ENCODE measurements around the gene LRRC10.

The LRRC10 gene

GRCh38 chr12:69580074-69580473 is 30.6 kb downstream of the LRRC10 start (continued):
- no peak for TF ChIP-seq ZNF585B (tag by site-specific recombination; IDR thresholded peaks at IDR 0.05)

DNA sequence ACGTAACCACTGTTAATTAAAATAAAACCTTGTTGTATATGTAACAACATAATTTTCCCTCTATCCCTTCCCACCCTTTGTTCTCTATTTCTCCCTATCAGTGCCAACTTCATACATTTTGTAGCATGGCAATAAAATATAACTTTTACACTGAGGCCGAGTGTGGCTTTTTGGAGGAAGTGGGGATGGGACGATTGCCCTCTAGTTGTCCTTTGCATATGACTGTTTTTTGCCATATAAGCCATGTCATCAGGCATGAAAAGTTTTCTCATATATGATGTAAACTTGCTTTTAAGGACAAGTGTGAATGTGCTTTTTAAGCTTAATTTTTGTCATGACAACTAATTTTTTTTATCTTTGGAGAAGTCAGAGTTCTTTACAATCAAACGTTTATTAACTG is 31.7 kb downstream of the LRRC10 start:
- Histone ChIP-seq H3K36me3 (ENCODE audit: control insufficient read depth in 2 of 2, insufficient read depth in 1 of 2, low read length in 2 of 2) (peaks cover 8 to 23% of the 10 kb centered on the region in 2 experiments; a peak in 2 of 3 replicates), H3K4me1 (ENCODE audit: control insufficient read depth, insufficient read depth, low read length) (no peaks in the 10 kb centered on the region), H3K27ac (ENCODE audit: extremely low read depth, low read depth, low read length) (no peak overlapping the region), H3K4me3 (ENCODE audit: low read depth, low read length) (no peak overlapping the region), H3K9me3 (ENCODE audit: control insufficient read depth, insufficient read depth, low read depth, low read length) (no peaks in the 10 kb centered on the region)
- CTCF ChIA-PET, result interaction anchor here (0.7 to 1.8 kb wide), 3 partner anchors 8 to 253 kb away, joined by 3 to 16 read pairs (median 3); no protein-coding TSS in a partner anchor
- POLR2A ChIA-PET, result no interaction called here
- TF ChIP-seq ZNF645 (tag by site-specific recombination; IDR thresholded peaks at IDR 0.05) (no peak), WT1 (tag by site-specific recombination; IDR thresholded peaks at IDR 0.05) (no peak), BCL11B (tag by site-specific recombination; IDR thresholded peaks at IDR 0.05; ENCODE audit: low read depth) (no peak), IKZF3 (tag by site-specific recombination; IDR thresholded peaks at IDR 0.05) (no peak), ZFP69B (tag by site-specific recombination; IDR thresholded peaks at IDR 0.05) (no peak), ZNF558 (tag by site-specific recombination; IDR thresholded peaks at IDR 0.05) (no peak), ZNF701 (tag by site-specific recombination; IDR thresholded peaks at IDR 0.05) (no peak), ZNF426 (tag by site-specific recombination; IDR thresholded peaks at IDR 0.05) (no peak), SP2 (tag by site-specific recombination; IDR thresholded peaks at IDR 0.05) (no peak), SCRT1 (tag by site-specific recombination; IDR thresholded peaks at IDR 0.05; ENCODE audit: borderline replicate concordance) (no peak), KLF1 (tag by site-specific recombination; IDR thresholded peaks at IDR 0.05) (no peak), ZBTB8A (tag by site-specific recombination; IDR thresholded peaks at IDR 0.05) (no peak), SP3 (tag by site-specific recombination; IDR thresholded peaks at IDR 0.05) (no peak), ZNF248 (tag by site-specific recombination; IDR thresholded peaks at IDR 0.05) (no peak)
- TF ChIP-seq, protein P1, sequence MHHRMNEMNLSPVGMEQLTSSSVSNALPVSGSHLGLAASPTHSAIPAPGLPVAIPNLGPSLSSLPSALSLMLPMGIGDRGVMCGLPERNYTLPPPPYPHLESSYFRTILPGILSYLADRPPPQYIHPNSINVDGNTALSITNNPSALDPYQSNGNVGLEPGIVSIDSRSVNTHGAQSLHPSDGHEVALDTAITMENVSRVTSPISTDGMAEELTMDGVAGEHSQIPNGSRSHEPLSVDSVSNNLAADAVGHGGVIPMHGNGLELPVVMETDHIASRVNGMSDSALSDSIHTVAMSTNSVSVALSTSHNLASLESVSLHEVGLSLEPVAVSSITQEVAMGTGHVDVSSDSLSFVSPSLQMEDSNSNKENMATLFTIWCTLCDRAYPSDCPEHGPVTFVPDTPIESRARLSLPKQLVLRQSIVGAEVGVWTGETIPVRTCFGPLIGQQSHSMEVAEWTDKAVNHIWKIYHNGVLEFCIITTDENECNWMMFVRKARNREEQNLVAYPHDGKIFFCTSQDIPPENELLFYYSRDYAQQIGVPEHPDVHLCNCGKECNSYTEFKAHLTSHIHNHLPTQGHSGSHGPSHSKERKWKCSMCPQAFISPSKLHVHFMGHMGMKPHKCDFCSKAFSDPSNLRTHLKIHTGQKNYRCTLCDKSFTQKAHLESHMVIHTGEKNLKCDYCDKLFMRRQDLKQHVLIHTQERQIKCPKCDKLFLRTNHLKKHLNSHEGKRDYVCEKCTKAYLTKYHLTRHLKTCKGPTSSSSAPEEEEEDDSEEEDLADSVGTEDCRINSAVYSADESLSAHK (tag by site-specific recombination; IDR thresholded peaks at IDR 0.05), result no peak
- TF ChIP-seq, protein P2, sequence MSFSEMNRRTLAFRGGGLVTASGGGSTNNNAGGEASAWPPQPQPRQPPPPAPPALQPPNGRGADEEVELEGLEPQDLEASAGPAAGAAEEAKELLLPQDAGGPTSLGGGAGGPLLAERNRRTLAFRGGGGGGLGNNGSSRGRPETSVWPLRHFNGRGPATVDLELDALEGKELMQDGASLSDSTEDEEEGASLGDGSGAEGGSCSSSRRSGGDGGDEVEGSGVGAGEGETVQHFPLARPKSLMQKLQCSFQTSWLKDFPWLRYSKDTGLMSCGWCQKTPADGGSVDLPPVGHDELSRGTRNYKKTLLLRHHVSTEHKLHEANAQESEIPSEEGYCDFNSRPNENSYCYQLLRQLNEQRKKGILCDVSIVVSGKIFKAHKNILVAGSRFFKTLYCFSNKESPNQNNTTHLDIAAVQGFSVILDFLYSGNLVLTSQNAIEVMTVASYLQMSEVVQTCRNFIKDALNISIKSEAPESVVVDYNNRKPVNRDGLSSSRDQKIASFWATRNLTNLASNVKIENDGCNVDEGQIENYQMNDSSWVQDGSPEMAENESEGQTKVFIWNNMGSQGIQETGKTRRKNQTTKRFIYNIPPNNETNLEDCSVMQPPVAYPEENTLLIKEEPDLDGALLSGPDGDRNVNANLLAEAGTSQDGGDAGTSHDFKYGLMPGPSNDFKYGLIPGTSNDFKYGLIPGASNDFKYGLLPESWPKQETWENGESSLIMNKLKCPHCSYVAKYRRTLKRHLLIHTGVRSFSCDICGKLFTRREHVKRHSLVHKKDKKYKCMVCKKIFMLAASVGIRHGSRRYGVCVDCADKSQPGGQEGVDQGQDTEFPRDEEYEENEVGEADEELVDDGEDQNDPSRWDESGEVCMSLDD (tag by site-specific recombination; IDR thresholded peaks at IDR 0.05), result no peak

- POLR2A ChIA-PET, result no interaction called here
- no peak overlapping the region for H3K27ac ChIP-seq (ENCODE audit: extremely low read depth, low read depth, low read length)
- CTCF ChIA-PET, result no interaction called here
- no peaks in the 10 kb centered on the region for H3K9me3 ChIP-seq (ENCODE audit: control insufficient read depth, insufficient read depth, low read depth, low read length)
- peaks cover 13 to 30% of the 10 kb centered on the region in 2 experiments for H3K36me3 ChIP-seq (ENCODE audit: control insufficient read depth in 2 of 2, insufficient read depth in 1 of 2, low read length in 2 of 2)
- no peak overlapping the region for H3K4me3 ChIP-seq (ENCODE audit: low read depth, low read length)
- H3K4me1 ChIP-seq (ENCODE audit: control insufficient read depth, insufficient read depth, low read length), result no peaks in the 10 kb centered on the region
- TF ChIP-seq, protein P3, sequence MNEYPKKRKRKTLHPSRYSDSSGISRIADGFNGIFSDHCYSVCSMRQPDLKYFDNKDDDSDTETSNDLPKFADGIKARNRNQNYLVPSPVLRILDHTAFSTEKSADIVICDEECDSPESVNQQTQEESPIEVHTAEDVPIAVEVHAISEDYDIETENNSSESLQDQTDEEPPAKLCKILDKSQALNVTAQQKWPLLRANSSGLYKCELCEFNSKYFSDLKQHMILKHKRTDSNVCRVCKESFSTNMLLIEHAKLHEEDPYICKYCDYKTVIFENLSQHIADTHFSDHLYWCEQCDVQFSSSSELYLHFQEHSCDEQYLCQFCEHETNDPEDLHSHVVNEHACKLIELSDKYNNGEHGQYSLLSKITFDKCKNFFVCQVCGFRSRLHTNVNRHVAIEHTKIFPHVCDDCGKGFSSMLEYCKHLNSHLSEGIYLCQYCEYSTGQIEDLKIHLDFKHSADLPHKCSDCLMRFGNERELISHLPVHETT (tag by site-specific recombination; IDR thresholded peaks at IDR 0.05), result no peak
- no peak for TF ChIP-seq ZNF585B (tag by site-specific recombination; IDR thresholded peaks at IDR 0.05)
- TF ChIP-seq ZBTB26 (tag by site-specific recombination; optimal IDR thresholded peaks at IDR 0.05), result no peak
- TF ChIP-seq, protein P4, sequence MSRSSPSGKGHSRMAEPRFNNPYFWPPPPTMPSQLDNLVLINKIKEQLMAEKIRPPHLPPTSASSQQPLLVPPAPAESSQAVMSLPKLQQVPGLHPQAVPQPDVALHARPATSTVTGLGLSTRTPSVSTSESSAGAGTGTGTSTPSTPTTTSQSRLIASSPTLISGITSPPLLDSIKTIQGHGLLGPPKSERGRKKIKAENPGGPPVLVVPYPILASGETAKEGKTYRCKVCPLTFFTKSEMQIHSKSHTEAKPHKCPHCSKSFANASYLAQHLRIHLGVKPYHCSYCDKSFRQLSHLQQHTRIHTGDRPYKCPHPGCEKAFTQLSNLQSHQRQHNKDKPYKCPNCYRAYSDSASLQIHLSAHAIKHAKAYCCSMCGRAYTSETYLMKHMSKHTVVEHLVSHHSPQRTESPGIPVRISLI (tag by site-specific recombination; IDR thresholded peaks at IDR 0.05), result no peak
- TF ChIP-seq RBAK (tag by site-specific recombination; IDR thresholded peaks at IDR 0.05), result no peak
- no peak for TF ChIP-seq ZNF324 (tag by site-specific recombination; IDR thresholded peaks at IDR 0.05)
- no peak for TF ChIP-seq ZNF169 (tag by site-specific recombination; IDR thresholded peaks at IDR 0.05)
- TF ChIP-seq SALL2 (tag by site-specific recombination; IDR thresholded peaks at IDR 0.05; ENCODE audit: borderline replicate concordance), result no peak
Observed at GRCh38 chr12:69578283-69578682, 32.4 kb downstream of the LRRC10 start.
